RWPE2 (cell line): ENCODE results near the gene FBXO5.

Experiments
- ATAC-seq: fragments of 200-7000 bp; cut with Tn5 transposase; 3 replicates; pipeline ENCODE4 v1.9.1; 2021; ENCODE audit warnings: low read depth
- DNase-seq: peaks from one replicate; pipeline ENCODE4 v3.0.0-alpha.2; 2020; ENCODE audit warnings: low spot score
- H3K27ac ChIP-seq: fragments of 450-650 bp; 2 replicates; pipeline ENCODE4 v1.5.1; 2017; ENCODE audit warnings: mild to moderate bottlenecking; ENCODE audit not compliant: poor library complexity, severe bottlenecking
- H3K27me3 ChIP-seq: fragments of 250-450 bp; sonication (Bioruptor Pico); 2 replicates; pipeline ENCODE4 v1.5.1; 2021; ENCODE audit warnings: mild to moderate bottlenecking, moderate library complexity; ENCODE audit not compliant: insufficient read depth, poor library complexity, severe bottlenecking
- H3K36me3 ChIP-seq: fragments of 250-450 bp; sonication (Bioruptor Pico); 2 replicates; pipeline ENCODE4 v1.5.1; 2020; ENCODE audit warnings: low read depth, mild to moderate bottlenecking, moderate library complexity
- H3K4me1 ChIP-seq: fragments of 250-450 bp; sonication (Bioruptor Pico); 2 replicates; pipeline ENCODE4 v1.5.1; 2021; ENCODE audit warnings: mild to moderate bottlenecking, moderate library complexity; ENCODE audit not compliant: insufficient read depth, poor library complexity, severe bottlenecking
- H3K4me3 ChIP-seq: fragments of 250-450 bp; sonication (Bioruptor Pico); 2 replicates; pipeline ENCODE4 v1.5.1; 2021; ENCODE audit warnings: mild to moderate bottlenecking, moderate library complexity; ENCODE audit not compliant: severe bottlenecking
- H3K9me3 ChIP-seq: fragments of 250-450 bp; sonication (Bioruptor Pico); 2 replicates; pipeline ENCODE4 v1.5.1; 2021; ENCODE audit warnings: mild to moderate bottlenecking, moderate library complexity; ENCODE audit not compliant: severe bottlenecking
- TF ChIP-seq, protein P1 (sequence below): fragments of 450-650 bp; IDR thresholded peaks from one replicate; pipeline ENCODE4 v1.5.1; 2017; ENCODE audit warnings: mild to moderate bottlenecking, moderate library complexity; ENCODE audit not compliant: poor library complexity, severe bottlenecking

Gene FBXO5

DNA sequence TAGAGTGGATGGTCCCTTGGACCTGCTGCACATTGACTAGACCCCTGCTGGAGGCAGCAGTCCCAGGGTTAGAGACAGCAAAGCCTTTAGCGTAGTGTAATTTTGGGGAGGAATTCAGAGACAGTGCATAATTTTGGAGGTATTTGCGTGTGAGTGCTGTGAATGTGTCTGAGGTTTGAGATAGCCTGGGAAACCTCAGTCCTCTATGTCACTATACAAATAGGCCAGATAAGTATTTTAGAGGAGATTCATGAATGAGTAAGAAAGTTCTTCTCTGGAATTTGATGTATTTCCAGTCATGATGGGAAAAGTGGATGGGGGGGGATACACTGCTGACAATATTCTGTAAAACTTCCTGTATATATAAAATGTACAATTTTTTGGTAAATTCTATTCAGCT lies 45.4 kb upstream of the FBXO5 start:
- H3K4me1 ChIP-seq: peaks cover 16% of the 10 kb centered on the region
- no peak overlapping the region for H3K27ac ChIP-seq
- no peaks in the 10 kb centered on the region; the same call in 1 of the 2 replicates for H3K36me3 ChIP-seq
- DNase-seq (no peak), ATAC-seq (no peak)
- no peaks in the 10 kb centered on the region for H3K9me3 ChIP-seq
- no peak overlapping the region for H3K4me3 ChIP-seq
- TF ChIP-seq, protein P1, sequence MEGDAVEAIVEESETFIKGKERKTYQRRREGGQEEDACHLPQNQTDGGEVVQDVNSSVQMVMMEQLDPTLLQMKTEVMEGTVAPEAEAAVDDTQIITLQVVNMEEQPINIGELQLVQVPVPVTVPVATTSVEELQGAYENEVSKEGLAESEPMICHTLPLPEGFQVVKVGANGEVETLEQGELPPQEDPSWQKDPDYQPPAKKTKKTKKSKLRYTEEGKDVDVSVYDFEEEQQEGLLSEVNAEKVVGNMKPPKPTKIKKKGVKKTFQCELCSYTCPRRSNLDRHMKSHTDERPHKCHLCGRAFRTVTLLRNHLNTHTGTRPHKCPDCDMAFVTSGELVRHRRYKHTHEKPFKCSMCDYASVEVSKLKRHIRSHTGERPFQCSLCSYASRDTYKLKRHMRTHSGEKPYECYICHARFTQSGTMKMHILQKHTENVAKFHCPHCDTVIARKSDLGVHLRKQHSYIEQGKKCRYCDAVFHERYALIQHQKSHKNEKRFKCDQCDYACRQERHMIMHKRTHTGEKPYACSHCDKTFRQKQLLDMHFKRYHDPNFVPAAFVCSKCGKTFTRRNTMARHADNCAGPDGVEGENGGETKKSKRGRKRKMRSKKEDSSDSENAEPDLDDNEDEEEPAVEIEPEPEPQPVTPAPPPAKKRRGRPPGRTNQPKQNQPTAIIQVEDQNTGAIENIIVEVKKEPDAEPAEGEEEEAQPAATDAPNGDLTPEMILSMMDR: no peak
- H3K27me3 ChIP-seq: no peaks in the 10 kb centered on the region

DNA sequence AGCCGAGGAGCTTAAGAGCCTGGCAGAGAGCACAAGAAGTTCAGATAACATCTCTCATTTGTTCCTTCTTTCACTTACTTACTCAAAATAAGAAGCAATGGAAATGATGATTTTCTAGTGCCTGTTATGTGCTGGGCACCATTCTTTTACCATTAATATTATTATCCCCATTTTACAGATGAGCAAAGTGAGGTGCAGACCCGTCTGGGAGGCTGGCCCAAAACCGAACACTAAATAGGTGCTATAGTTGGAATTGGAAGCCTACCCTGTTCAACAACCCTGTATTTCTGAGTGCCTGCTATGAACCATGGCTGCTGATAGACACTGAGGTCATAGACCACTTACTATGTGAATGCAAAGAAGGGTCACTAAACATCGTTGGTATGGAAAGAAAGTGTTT lies 44.6 kb upstream of the FBXO5 start:
- no peak overlapping the region for H3K4me3 ChIP-seq
- peaks cover 16% of the 10 kb centered on the region for H3K4me1 ChIP-seq
- no peak overlapping the region for H3K27ac ChIP-seq
- H3K9me3 ChIP-seq: no peaks in the 10 kb centered on the region
- TF ChIP-seq, protein P1: no peak
- ATAC-seq (no peak), DNase-seq (no peak)
- no peaks in the 10 kb centered on the region; the same call in 1 of the 2 replicates for H3K36me3 ChIP-seq
- no peaks in the 10 kb centered on the region for H3K27me3 ChIP-seq

DNA sequence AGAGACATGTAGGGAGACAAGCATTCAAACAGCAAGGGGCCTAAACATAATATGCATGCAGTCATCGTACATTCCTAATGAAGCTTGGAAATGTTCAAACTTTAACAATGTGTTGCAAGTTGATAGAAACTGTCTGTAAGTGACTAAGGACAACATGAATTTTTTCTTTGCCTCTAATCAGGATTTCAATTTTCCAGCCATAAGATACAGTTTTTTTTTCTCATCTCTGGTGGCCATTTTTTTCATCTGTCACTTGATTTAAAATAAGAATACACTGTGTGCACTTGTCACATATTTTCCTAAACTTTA lies 41.8 kb upstream of the FBXO5 start:
- H3K9me3 ChIP-seq: no peaks in the 10 kb centered on the region
- H3K4me3 ChIP-seq: no peak overlapping the region
- H3K36me3 ChIP-seq: peaks cover 6% of the 10 kb centered on the region; the same call in 1 of the 2 replicates
- ATAC-seq (no peak), DNase-seq (no peak)
- H3K27me3 ChIP-seq: no peaks in the 10 kb centered on the region
- H3K4me1 ChIP-seq: no peaks in the 10 kb centered on the region
- TF ChIP-seq, protein P1: peak; percentile 59
- no peak overlapping the region for H3K27ac ChIP-seq

DNA sequence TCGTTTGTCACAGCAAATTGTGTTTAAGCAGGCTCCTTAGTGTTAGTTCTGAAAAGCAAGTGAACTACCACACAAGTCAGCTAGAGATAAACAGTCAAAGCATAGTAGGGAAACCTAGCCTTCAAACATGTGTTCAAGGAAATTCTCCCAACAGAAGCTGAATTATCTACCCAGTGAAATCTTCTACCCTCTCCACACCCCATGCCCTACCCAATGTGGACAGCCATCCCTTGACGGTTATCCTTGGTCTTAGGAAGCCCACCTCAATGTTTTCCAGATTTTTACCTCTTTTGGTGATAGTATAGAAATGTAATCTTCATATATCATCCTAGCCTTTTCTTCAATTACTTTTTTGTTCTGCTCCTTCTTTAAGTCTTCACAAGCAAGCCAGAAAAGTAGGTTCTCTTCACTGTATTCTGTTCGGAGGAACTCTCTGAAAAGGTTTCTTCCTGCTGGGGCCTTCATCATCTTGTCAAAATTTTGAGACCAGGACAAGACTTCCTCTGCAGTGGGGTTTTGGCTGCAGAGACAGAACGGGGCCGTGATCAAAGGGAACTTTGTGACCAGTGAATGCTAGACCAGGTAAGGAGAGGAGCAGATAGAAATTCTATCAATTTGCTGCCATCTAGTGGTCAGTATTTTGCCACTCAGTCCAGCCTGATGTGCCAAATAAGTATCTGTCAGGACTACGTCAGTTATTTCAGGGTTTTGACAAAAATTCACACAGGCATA lies 41.3 kb upstream of the FBXO5 start:
- H3K9me3 ChIP-seq: no peaks in the 10 kb centered on the region
- H3K27me3 ChIP-seq: no peaks in the 10 kb centered on the region
- DNase-seq (no peak), ATAC-seq (peak; percentile 95)
- peaks cover 6% of the 10 kb centered on the region; the same call in 1 of the 2 replicates for H3K36me3 ChIP-seq
- no peaks in the 10 kb centered on the region for H3K4me1 ChIP-seq
- no peak overlapping the region for H3K27ac ChIP-seq
- TF ChIP-seq, protein P1: peak; percentile 86
- H3K4me3 ChIP-seq: no peak overlapping the region

DNA sequence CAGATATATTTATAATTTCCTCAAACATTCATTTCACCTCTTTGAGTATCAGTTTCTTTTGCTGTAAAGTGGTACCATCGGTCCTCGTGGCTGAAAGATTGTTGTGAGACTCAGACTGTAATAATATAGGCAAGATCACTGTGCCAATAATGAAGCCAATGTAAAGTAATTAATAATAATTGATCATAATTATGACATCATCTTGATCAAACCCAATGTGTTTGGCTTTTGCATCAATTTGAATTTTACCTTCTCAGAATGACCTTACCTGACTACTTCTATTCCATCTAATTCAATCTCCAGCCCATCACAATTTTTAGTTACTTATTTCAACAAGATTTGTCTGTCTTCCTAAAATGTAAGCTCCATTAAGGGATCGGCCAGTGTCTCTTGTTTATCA lies 35.5 kb upstream of the FBXO5 start:
- Histone ChIP-seq H3K27me3 (no peaks in the 10 kb centered on the region), H3K4me3 (no peak overlapping the region), H3K9me3 (no peaks in the 10 kb centered on the region), H3K27ac (no peak overlapping the region), H3K36me3 (peaks cover 6% of the 10 kb centered on the region; the same call in 1 of the 2 replicates), H3K4me1 (no peaks in the 10 kb centered on the region)
- TF ChIP-seq, protein P1: no peak
- no peak for DNase-seq
- no peak for ATAC-seq
